Esophagus muscularis mucosa (tissue), 4 donors: Measurements from ENCODE around the gene ADAMTS17. TPM values are rescaled to one million over a fixed set of nuclear protein-coding genes. Genes with fewer than 3 reads are reported as not detected.
A peak's percentile ranks its signal among the peaks of the same experiment; 100 is the strongest.

Source experiments
- DNase-seq: peaks from one replicate; pipeline ENCODE4 v3.0.0-alpha.2; 2017; ENCODE audit errors: extremely low spot score
- H3K27ac ChIP-seq, 4 donors: fragments of 200-600 bp; sonication (generic); replicated peaks in 1 of 4; 1 replicate in 3 of 4; 2 replicates in 1 of 4; pipeline ENCODE4 v1.5.1; 2016 to 2019; ENCODE audit warnings: mild to moderate bottlenecking in 1 of 4
- H3K27me3 ChIP-seq, 4 donors: fragments of 200-600 bp; sonication (generic); one replicate each; pipeline versions ENCODE4 v1.5.1 to v1.6.0; 2016 to 2019
- H3K36me3 ChIP-seq, 4 donors: fragments of 200-600 bp; sonication (generic); one replicate each; pipeline ENCODE4 v1.5.1; 2016 to 2019
- H3K4me1 ChIP-seq, 4 donors: fragments of 200-600 bp; sonication (generic); one replicate each; pipeline ENCODE4 v1.5.1; 2016 to 2019
- H3K4me3 ChIP-seq, 4 donors: fragments of 200-600 bp; sonication (generic); 1 replicate in 2 of 4; 2 replicates in 2 of 4; pipeline ENCODE4 v1.5.1; 2016 to 2019; ENCODE audit warnings: mild to moderate bottlenecking in 4 of 4, moderate library complexity in 1 of 4
- H3K9me3 ChIP-seq, 4 donors: fragments of 200-600 bp; sonication (generic); 1 replicate in 3 of 4; 2 replicates in 1 of 4; pipeline ENCODE4 v1.5.1; 2016 to 2019
- EP300 ChIP-seq: sonication (generic); formaldehyde crosslinking; IDR thresholded peaks from one replicate; pipeline ENCODE4 v1.6.1; 2017; ENCODE audit warnings: antibody characterized with exemption
- POLR2A ChIP-seq: fragments of 450-650 bp; IDR thresholded peaks from one replicate; pipeline ENCODE4 v1.6.1; 2017; ENCODE audit warnings: antibody characterized with exemption, moderate library complexity, mild to moderate bottlenecking, low read depth
- POLR2AphosphoS5 ChIP-seq, 2 donors: sonication (generic); formaldehyde crosslinking; IDR thresholded peaks; one replicate each; pipeline ENCODE4 v1.6.1; 2017; ENCODE audit warnings: antibody characterized with exemption in 2 of 2
- WGBS: methylation state at CpG from one replicate; pipeline ENCODE4 v1.1.5; 2018; 5-methylcytosine and 5-hydroxymethylcytosine counted together
- intact Hi-C: fragments of 100-400 bp; cut with DNase I; formaldehyde crosslinking; loops from one replicate; pipeline ENCODE4 v1.15.1; 2023
- total RNA-seq, 4 donors: library from RNA; depleted of rRNA; stranded (reverse); fragments of >200 nt; gene quantifications; one replicate each; pipeline versions ENCODE4 v1.1.0 to v1.2.1, GENCODE V29; 2016
- TF ChIP-seq, protein P1 (sequence below), 3 experiments: fragments of 200-600 bp in 2 of 3; fragments of 450-650 bp in 1 of 3; sonication (generic) in 2 of 3; IDR thresholded peaks; one replicate each; pipeline ENCODE4 v1.5.1; 2017 to 2019; ENCODE audit warnings: antibody characterized with exemption in 3 of 3, mild to moderate bottlenecking in 2 of 3, moderate library complexity in 1 of 3

The ADAMTS17 gene
- total RNA-seq, 4 donors from 2014 or later = 5.3 to 12.0 (median 6.6) TPM

DNA sequence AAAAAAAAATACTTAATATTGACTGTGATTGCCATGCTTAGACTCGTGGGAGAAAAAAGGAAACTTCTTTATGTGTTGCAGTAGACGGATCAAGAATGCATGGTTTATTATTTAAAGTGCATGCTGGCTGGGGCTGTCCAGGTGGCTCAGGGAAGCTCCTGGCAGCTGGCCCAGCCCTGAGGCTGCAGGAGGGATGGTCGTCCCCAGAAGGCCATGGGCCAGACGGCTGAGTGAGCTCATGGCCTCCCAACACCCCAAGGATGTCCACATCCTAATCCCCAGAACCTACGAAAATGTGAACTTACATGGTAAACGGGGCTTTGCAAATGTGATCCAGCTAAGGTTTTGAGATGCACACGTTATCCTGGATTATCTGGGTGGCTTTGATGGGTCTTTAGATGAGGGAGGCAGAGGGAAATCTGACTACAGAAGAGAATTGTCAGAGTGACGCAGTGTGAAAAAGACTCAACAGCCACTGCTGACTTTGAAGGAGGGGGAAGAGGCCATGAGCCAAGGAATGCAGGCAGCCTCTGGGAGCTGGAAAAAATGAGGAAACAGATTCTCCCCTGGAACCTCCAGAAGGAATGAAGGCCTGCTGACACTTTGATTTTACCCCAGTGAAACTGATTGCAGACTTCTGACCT is 29.8 kb downstream of the ADAMTS17 start:
- no peak for DNase-seq
- H3K4me3 ChIP-seq = no peak overlapping the region
- WGBS = 48% methylated on average over 8 of the region's 8 CpGs
- H3K9me3 ChIP-seq = peaks cover 0 to 9% (median 0%) of the 10 kb centered on the region in 4 donors
- intact Hi-C loops = no loop called here
- TF ChIP-seq, protein P1, sequence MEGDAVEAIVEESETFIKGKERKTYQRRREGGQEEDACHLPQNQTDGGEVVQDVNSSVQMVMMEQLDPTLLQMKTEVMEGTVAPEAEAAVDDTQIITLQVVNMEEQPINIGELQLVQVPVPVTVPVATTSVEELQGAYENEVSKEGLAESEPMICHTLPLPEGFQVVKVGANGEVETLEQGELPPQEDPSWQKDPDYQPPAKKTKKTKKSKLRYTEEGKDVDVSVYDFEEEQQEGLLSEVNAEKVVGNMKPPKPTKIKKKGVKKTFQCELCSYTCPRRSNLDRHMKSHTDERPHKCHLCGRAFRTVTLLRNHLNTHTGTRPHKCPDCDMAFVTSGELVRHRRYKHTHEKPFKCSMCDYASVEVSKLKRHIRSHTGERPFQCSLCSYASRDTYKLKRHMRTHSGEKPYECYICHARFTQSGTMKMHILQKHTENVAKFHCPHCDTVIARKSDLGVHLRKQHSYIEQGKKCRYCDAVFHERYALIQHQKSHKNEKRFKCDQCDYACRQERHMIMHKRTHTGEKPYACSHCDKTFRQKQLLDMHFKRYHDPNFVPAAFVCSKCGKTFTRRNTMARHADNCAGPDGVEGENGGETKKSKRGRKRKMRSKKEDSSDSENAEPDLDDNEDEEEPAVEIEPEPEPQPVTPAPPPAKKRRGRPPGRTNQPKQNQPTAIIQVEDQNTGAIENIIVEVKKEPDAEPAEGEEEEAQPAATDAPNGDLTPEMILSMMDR (IDR thresholded peaks at IDR 0.05) = no peak
- no peak for TF ChIP-seq POLR2A
- no peak for TF ChIP-seq EP300
- TF ChIP-seq POLR2AphosphoS5 (IDR thresholded peaks at IDR 0.05) = no peak
- H3K27ac ChIP-seq = peak overlapping the region; percentile 77 to 82 (median 80)
- H3K27me3 ChIP-seq = no peaks in the 10 kb centered on the region
- H3K4me1 ChIP-seq = peaks cover 3 to 54% (median 45%) of the 10 kb centered on the region in 4 donors
- H3K36me3 ChIP-seq = no peaks in the 10 kb centered on the region

- TF ChIP-seq POLR2AphosphoS5 (IDR thresholded peaks at IDR 0.05) = peak in 1 of 2 donors; percentile 40
- no peak for TF ChIP-seq EP300
- Histone ChIP-seq H3K36me3 (no peaks in the 10 kb centered on the region), H3K9me3 (peaks cover 0 to 9% (median 0%) of the 10 kb centered on the region in 4 donors), H3K4me3 (peak overlapping the region in 3 of 4 donors; percentile 3 to 20 (median 9)), H3K4me1 (peaks cover 3 to 55% (median 45%) of the 10 kb centered on the region in 4 donors), H3K27ac (peak overlapping the region; percentile 77 to 82 (median 80)), H3K27me3 (no peaks in the 10 kb centered on the region)
- intact Hi-C loops = no loop called here
- 31% methylated on average over 15 of the region's 15 CpGs for WGBS
- DNase-seq = no peak
These were observed 30.6 kb downstream of the ADAMTS17 start for GRCh38 chr15:100311154-100311625.

- intact Hi-C loops = no loop called here
- no peak for DNase-seq
- Histone ChIP-seq H3K27ac (peak overlapping the region; percentile 77 to 82 (median 80)), H3K4me3 (peak overlapping the region in 3 of 4 donors; percentile 3 to 20 (median 9)), H3K4me1 (peaks cover 3 to 55% (median 45%) of the 10 kb centered on the region in 4 donors), H3K27me3 (no peaks in the 10 kb centered on the region), H3K36me3 (no peaks in the 10 kb centered on the region), H3K9me3 (peaks cover 0 to 9% (median 0%) of the 10 kb centered on the region in 4 donors)
- TF ChIP-seq EP300 = no peak
- WGBS = 59% methylated on average over 13 of the region's 14 CpGs
These were observed 31.1 kb downstream of the ADAMTS17 start for GRCh38 chr15:100310513-100311153.

DNA sequence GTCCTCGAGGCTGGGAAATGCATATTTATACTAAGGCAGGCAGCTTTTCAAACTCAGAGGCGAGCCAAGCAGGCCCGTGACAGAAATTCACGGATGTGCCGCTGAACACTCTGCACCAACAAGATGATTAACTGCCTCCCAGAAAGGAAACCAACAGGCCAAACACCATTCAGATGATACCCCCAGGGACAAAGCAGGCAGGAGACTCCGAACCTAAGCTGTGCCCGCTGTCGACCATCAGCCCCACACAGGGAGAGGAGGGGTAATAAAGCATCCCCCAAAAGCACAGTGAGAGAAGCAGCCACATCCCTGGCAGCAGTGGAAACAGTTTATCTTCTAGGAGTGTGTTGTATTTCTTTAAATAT is 31.8 kb downstream of the ADAMTS17 start:
- H3K36me3 ChIP-seq = no peaks in the 10 kb centered on the region
- no peak for DNase-seq
- H3K4me1 ChIP-seq = peaks cover 3 to 55% (median 45%) of the 10 kb centered on the region in 4 donors
- no peaks in the 10 kb centered on the region for H3K27me3 ChIP-seq
- H3K27ac ChIP-seq = peak overlapping the region; percentile 77 to 82 (median 80)
- peaks cover 0 to 9% (median 0%) of the 10 kb centered on the region in 4 donors for H3K9me3 ChIP-seq
- TF ChIP-seq, protein P1 (IDR thresholded peaks at IDR 0.05) = no peak
- no peak for TF ChIP-seq POLR2A
- peak in 1 of 2 donors; percentile 63 for TF ChIP-seq POLR2AphosphoS5 (IDR thresholded peaks at IDR 0.05)
- TF ChIP-seq EP300 = no peak
- intact Hi-C loops = no loop called here
- WGBS = 10% methylated on average over 4 of the region's 8 CpGs
- no peak overlapping the region for H3K4me3 ChIP-seq

GRCh38 chr15:100309109-100310040 is 32.4 kb downstream of the ADAMTS17 start:
- H3K4me1 ChIP-seq = peaks cover 3 to 55% (median 45%) of the 10 kb centered on the region in 4 donors

More at GRCh38 chr15:100309109-100310040, 32.4 kb downstream of the ADAMTS17 start:
- Histone ChIP-seq H3K9me3 (peaks cover 0 to 9% (median 0%) of the 10 kb centered on the region in 4 donors), H3K4me3 (peak overlapping the region in 1 of 4 donors; percentile 5), H3K27ac (peak overlapping the region; percentile 77 to 81 (median 78)), H3K36me3 (no peaks in the 10 kb centered on the region), H3K27me3 (no peaks in the 10 kb centered on the region)
- no peak for DNase-seq
- TF ChIP-seq EP300 (no peak), POLR2AphosphoS5 (IDR thresholded peaks at IDR 0.05) (no peak), POLR2A (no peak)
- TF ChIP-seq, protein P1 (IDR thresholded peaks at IDR 0.05) = no peak
- intact Hi-C loops = loop anchor here (5.0 kb wide), 1 partner anchor 132 kb away; no protein-coding TSS in a partner anchor
- 67% methylated on average over 17 of the region's 25 CpGs for WGBS
